ENCODE data around the gene PWWP2B.

PWWP2B gene

DNA sequence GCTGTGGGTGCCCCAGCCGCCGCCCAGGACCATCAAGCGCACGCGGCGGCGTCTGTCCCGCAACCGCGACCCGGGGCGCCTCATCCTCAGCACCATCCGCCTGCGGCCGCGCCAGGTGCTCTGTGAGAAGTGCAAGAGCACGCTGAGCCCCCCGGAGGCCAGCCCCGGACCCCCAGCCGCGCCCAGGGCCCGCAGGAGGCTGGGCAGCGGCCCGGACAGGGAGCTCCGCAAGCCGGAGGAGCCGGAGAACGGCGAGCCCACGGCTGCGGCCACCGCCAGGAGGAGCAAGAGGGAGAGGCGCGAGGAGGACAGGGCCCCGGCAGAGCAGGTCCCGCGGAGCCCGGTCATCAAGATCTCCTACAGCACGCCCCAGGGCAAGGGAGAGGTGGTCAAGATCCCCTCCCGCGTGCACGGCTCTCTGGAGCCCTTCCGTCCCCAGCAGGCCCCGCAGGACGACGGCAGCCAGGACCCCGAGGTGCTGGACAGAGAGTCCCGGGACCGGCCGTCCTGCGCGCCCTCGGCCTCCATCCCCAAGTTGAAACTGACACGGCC, 8.0 kb downstream of the PWWP2B start:
- Histone ChIP-seq H3F3A (ENCODE audit: insufficient read depth, low read length) (no peaks in the 10 kb centered on the region), H3K9ac (ENCODE audit: low read length) (no peak overlapping the region), H4K20me1 (ENCODE audit: insufficient read depth, low read length) (no peaks in the 10 kb centered on the region), H3K4me1 (ENCODE audit: insufficient read depth, low read length, severe bottlenecking) (no peaks in the 10 kb centered on the region), H3K27me3 (ENCODE audit: insufficient read depth, low read length) (no peaks in the 10 kb centered on the region), H3K4me2 (ENCODE audit: low read length) (no peak overlapping the region), H3K9me3 (ENCODE audit: low read length) (no peaks in the 10 kb centered on the region), H2AFZ (ENCODE audit: low read length) (no peak overlapping the region), H3K27ac (ENCODE audit: low read depth, low read length, poor library complexity, severe bottlenecking) (no peak overlapping the region), H3K36me3 (ENCODE audit: insufficient read depth, low read length) (no peaks in the 10 kb centered on the region), H3K9me2 (ENCODE audit: low read depth, low read length) (no peaks in the 10 kb centered on the region), H3K79me2 (ENCODE audit: insufficient read depth, low read length) (no peaks in the 10 kb centered on the region), H3K4me3 (ENCODE audit: low read depth, low read length, poor library complexity, severe bottlenecking) (no peak overlapping the region)
- TF ChIP-seq CTCF (IDR thresholded peaks at IDR 0.05; ENCODE audit: low read length) (no peak), EZH2 (IDR thresholded peaks at IDR 0.05; ENCODE audit: borderline replicate concordance, low read length) (no peak)

GRCh38 chr10:132405463-132405991, 8.5 kb downstream of the PWWP2B start:
- Histone ChIP-seq H3K36me3 (ENCODE audit: insufficient read depth, low read length) (no peaks in the 10 kb centered on the region), H3K4me2 (ENCODE audit: low read length) (no peak overlapping the region), H3K9me2 (ENCODE audit: low read depth, low read length) (no peaks in the 10 kb centered on the region), H3K79me2 (ENCODE audit: insufficient read depth, low read length) (no peaks in the 10 kb centered on the region), H3K27me3 (ENCODE audit: insufficient read depth, low read length) (no peaks in the 10 kb centered on the region), H3K9ac (ENCODE audit: low read length) (no peak overlapping the region), H2AFZ (ENCODE audit: low read length) (no peak overlapping the region), H3K27ac (ENCODE audit: low read depth, low read length, poor library complexity, severe bottlenecking) (no peak overlapping the region), H3F3A (ENCODE audit: insufficient read depth, low read length) (no peaks in the 10 kb centered on the region), H3K9me3 (ENCODE audit: low read length) (no peaks in the 10 kb centered on the region), H3K4me3 (ENCODE audit: low read depth, low read length, poor library complexity, severe bottlenecking) (no peak overlapping the region), H4K20me1 (ENCODE audit: insufficient read depth, low read length) (no peaks in the 10 kb centered on the region), H3K4me1 (ENCODE audit: insufficient read depth, low read length, severe bottlenecking) (no peaks in the 10 kb centered on the region)
- no peak for TF ChIP-seq EZH2 (IDR thresholded peaks at IDR 0.05; ENCODE audit: borderline replicate concordance, low read length)
- no peak for TF ChIP-seq CTCF (IDR thresholded peaks at IDR 0.05; ENCODE audit: low read length)

- Histone ChIP-seq H3K27ac (ENCODE audit: low read depth, low read length, poor library complexity, severe bottlenecking) (no peak overlapping the region), H3K9me2 (ENCODE audit: low read depth, low read length) (no peaks in the 10 kb centered on the region), H3K4me2 (ENCODE audit: low read length) (no peak overlapping the region), H3F3A (ENCODE audit: insufficient read depth, low read length) (no peaks in the 10 kb centered on the region), H3K79me2 (ENCODE audit: insufficient read depth, low read length) (no peaks in the 10 kb centered on the region), H3K27me3 (ENCODE audit: insufficient read depth, low read length) (no peaks in the 10 kb centered on the region), H2AFZ (ENCODE audit: low read length) (no peak overlapping the region), H3K4me1 (ENCODE audit: insufficient read depth, low read length, severe bottlenecking) (no peaks in the 10 kb centered on the region), H4K20me1 (ENCODE audit: insufficient read depth, low read length) (no peaks in the 10 kb centered on the region), H3K9ac (ENCODE audit: low read length) (no peak overlapping the region), H3K9me3 (ENCODE audit: low read length) (no peaks in the 10 kb centered on the region), H3K4me3 (ENCODE audit: low read depth, low read length, poor library complexity, severe bottlenecking) (no peak overlapping the region), H3K36me3 (ENCODE audit: insufficient read depth, low read length) (no peaks in the 10 kb centered on the region)
- TF ChIP-seq EZH2 (IDR thresholded peaks at IDR 0.05; ENCODE audit: borderline replicate concordance, low read length), result no peak
- no peak for TF ChIP-seq CTCF (IDR thresholded peaks at IDR 0.05; ENCODE audit: low read length)
Observed at GRCh38 chr10:132406181-132406580, 9.2 kb downstream of the PWWP2B start.

Data from OCI-LY1 (cell line).